ENCODE measurements around the gene COPS8.
A peak's percentile ranks its signal among the peaks of the same experiment; 100 is the strongest.

The COPS8 gene

DNA sequence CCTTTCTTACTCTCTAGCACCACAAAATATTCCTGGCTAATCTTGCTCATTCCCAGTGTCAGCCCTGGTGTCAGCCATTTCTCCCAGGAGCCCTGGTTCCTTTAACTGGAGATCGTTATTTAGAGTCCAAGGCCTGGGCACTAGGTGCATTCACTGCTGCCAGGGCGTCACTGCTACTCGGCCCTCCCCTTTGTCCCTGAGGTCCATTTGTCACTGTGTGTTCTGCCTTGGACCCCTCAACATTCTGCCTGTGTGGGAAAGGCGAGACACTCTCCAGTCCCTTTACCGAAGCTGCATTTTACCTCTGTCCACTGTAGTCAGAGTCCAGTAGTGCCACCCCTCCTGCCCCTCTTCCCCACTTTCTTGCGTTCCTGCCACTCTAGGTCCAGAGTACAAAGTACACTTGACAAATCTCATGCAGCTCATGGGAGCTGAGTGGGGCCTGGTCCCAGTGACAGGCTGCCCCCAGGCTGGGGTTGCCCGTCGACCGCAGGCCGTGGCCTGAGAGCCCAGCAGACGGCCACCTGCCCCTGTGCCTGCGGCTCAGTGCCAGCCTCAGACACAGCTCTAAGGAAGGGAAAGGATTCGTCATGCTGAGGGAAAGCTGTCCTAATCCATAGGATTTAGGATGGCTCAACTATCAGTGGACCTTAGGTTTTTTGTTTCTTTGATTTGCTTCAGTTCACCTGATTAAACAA is 52.1 kb downstream of the COPS8 start:
- no peaks in the 10 kb centered on the region for H3K9me3 Mint-ChIP-seq
- peak overlapping the region in 1 of 3 experiments; percentile 55 for H3K27ac Mint-ChIP-seq
- H3K27me3 Mint-ChIP-seq (ENCODE audit: low read depth), result no peaks in the 10 kb centered on the region
- H3K4me3 Mint-ChIP-seq, result no peak overlapping the region
- H3K4me1 Mint-ChIP-seq, result no peaks in the 10 kb centered on the region
- no peaks in the 10 kb centered on the region for H3K36me3 Mint-ChIP-seq (ENCODE audit: low read depth)
- TF ChIP-seq, protein P1, sequence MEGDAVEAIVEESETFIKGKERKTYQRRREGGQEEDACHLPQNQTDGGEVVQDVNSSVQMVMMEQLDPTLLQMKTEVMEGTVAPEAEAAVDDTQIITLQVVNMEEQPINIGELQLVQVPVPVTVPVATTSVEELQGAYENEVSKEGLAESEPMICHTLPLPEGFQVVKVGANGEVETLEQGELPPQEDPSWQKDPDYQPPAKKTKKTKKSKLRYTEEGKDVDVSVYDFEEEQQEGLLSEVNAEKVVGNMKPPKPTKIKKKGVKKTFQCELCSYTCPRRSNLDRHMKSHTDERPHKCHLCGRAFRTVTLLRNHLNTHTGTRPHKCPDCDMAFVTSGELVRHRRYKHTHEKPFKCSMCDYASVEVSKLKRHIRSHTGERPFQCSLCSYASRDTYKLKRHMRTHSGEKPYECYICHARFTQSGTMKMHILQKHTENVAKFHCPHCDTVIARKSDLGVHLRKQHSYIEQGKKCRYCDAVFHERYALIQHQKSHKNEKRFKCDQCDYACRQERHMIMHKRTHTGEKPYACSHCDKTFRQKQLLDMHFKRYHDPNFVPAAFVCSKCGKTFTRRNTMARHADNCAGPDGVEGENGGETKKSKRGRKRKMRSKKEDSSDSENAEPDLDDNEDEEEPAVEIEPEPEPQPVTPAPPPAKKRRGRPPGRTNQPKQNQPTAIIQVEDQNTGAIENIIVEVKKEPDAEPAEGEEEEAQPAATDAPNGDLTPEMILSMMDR (IDR thresholded peaks at IDR 0.05; ENCODE audit: unreplicated experiment in 3 of 3), result no peak

- no peaks in the 10 kb centered on the region for H3K4me1 Mint-ChIP-seq
- no peaks in the 10 kb centered on the region for H3K9me3 Mint-ChIP-seq
- TF ChIP-seq, protein P1 (IDR thresholded peaks at IDR 0.05; ENCODE audit: unreplicated experiment in 3 of 3), result no peak
- H3K27ac Mint-ChIP-seq, result no peak overlapping the region
- no peaks in the 10 kb centered on the region for H3K27me3 Mint-ChIP-seq (ENCODE audit: low read depth)
- H3K4me3 Mint-ChIP-seq, result no peak overlapping the region
- H3K36me3 Mint-ChIP-seq (ENCODE audit: low read depth), result no peaks in the 10 kb centered on the region
Measured at GRCh38 chr2:237139123-237139675, 53.5 kb downstream of the COPS8 start.

- Mint-ChIP-seq H3K27ac (no peak overlapping the region), H3K4me3 (no peak overlapping the region), H3K36me3 (ENCODE audit: low read depth) (no peaks in the 10 kb centered on the region), H3K9me3 (peaks cover 4% of the 10 kb centered on the region), H3K27me3 (ENCODE audit: low read depth) (no peaks in the 10 kb centered on the region), H3K4me1 (no peaks in the 10 kb centered on the region)
- TF ChIP-seq, protein P1 (IDR thresholded peaks at IDR 0.05; ENCODE audit: unreplicated experiment in 3 of 3), result no peak
Measured at GRCh38 chr2:237140689-237141285, 55.1 kb downstream of the COPS8 start.

GRCh38 chr2:237141571-237142051 is 55.9 kb downstream of the COPS8 start:
- peaks cover 5% of the 10 kb centered on the region for H3K36me3 Mint-ChIP-seq (ENCODE audit: low read depth)
- no peak overlapping the region for H3K27ac Mint-ChIP-seq
- H3K9me3 Mint-ChIP-seq, result peaks cover 11% of the 10 kb centered on the region
- H3K27me3 Mint-ChIP-seq (ENCODE audit: low read depth), result no peaks in the 10 kb centered on the region
- no peaks in the 10 kb centered on the region for H3K4me1 Mint-ChIP-seq
- H3K4me3 Mint-ChIP-seq, result no peak overlapping the region
- TF ChIP-seq, protein P1 (IDR thresholded peaks at IDR 0.05; ENCODE audit: unreplicated experiment in 3 of 3), result no peak

DNA sequence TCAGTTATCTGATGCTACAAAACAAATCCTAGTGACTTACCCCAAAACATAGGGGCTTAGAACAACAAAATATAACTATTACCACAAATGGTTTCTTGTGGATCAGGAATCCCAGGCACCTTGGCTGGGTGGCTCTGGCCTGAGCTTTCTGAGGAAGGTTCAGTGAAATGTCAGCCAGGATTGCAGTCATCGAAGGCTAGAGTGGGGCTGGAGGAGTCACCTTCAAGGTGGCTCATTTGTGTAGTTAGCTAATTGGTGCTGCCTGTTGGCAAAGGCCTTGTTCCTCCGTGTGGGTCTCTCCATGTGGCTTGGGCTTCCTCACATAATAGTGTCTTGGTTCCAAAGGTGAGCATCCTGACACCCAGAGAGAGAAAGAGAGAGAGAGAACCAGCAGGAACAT is 57.4 kb downstream of the COPS8 start:
- no peak overlapping the region for H3K27ac Mint-ChIP-seq
- no peak overlapping the region for H3K4me3 Mint-ChIP-seq
- TF ChIP-seq, protein P1 (IDR thresholded peaks at IDR 0.05; ENCODE audit: unreplicated experiment in 3 of 3), result no peak

More for the DNA sequence above, 57.4 kb downstream of the COPS8 start:
- Mint-ChIP-seq H3K4me1 (no peaks in the 10 kb centered on the region), H3K27me3 (ENCODE audit: low read depth) (no peaks in the 10 kb centered on the region), H3K36me3 (ENCODE audit: low read depth) (peaks cover 10% of the 10 kb centered on the region), H3K9me3 (peaks cover 23% of the 10 kb centered on the region)

Measured in nephron (organoid).